Activated naive CD4-positive, alpha-beta T cell treated with anti-CD3 and anti-CD28 coated beads, Interleukin-2, amount 50 U/mL, for 72 hours (primary cell): Measurements from ENCODE around the gene SFXN5. TPM values are rescaled to one million over a fixed set of nuclear protein-coding genes. Genes with fewer than 3 reads are reported as not detected.
A peak's percentile ranks its signal among the peaks of the same experiment; 100 is the strongest.

Experiments used
- ATAC-seq, 2 donors: fragments of 150-1000 bp; cut with Tn5 transposase; 2 replicates each; pipeline ENCODE4 v1.10.0; 2021; ENCODE audit warnings: mild to moderate bottlenecking in 2 of 2, moderate library complexity in 2 of 2
- DNase-seq, 2 donors: peaks; one replicate each; pipeline ENCODE4 v3.0.0; 2021 to 2022; ENCODE audit warnings: low spot score in 2 of 2
- H3K27ac Mint-ChIP-seq, 2 donors: one replicate each; pipeline ENCODE4 v1.8.0; 2022; ENCODE audit warnings: mild to moderate bottlenecking in 2 of 2, mixed read lengths in 2 of 2
- H3K36me3 Mint-ChIP-seq, 2 donors: one replicate each; pipeline ENCODE4 v1.8.0; 2022; ENCODE audit warnings: mixed read lengths in 2 of 2
- H3K9me3 Mint-ChIP-seq, 2 donors: one replicate each; pipeline ENCODE4 v1.8.0; 2022; ENCODE audit warnings: mixed read lengths in 2 of 2
- total RNA-seq, 2 donors: library from RNA; stranded (reverse); gene quantifications; one replicate each; pipeline ENCODE4 v1.2.3, GENCODE V29; 2022

Gene SFXN5
- total RNA-seq, 2 donors from 2014 or later: 5.2 to 16.0 TPM

DNA sequence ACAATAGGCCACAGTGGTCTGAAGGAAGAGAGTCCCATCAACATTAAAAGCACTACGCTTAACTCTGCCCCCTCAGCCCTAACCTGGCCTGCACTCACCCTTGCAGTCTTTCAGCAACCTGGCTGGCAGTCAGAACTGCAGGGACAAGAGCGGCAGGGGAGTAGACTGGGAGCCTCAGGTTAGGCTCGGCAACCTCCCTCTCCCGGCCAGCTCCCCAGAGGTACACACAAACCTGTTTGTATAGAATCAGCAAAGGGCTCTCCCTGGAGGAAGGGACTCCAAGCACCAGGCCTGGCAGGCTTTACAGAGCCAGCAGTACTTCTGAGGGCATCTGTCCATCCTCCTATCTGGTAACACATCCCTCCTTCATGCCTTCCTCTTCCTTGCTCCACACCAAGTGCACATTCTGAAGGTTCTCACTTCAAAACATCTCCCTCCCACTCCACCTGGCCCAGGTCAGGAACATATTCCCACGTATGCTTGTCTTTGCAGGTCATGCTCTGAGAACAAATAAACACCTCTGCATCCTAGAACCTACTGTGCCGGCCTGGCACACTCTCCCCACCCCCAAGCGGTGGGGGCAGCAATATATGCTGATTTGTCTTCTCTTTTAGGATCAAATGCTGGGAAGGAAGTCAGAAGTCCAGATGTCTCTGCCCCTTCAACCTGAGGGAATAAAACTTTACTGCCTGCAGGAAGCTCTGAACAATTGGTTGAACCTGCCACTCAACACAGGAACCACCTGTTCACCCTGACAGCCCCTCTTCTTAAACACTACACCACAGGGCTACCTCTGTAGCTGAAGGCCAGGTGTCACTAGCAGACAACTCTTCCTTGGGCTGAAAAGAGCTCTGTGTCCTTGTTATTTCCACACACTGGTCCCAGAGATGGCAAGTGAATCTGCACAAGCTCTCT is 12.6 kb upstream of the SFXN5 start:
- ATAC-seq (no peak), DNase-seq (no peak)
- Mint-ChIP-seq H3K27ac (peak overlapping the region in 1 of 2 donors; percentile 44), H3K9me3 (no peaks in the 10 kb centered on the region), H3K36me3 (no peaks in the 10 kb centered on the region)

DNA sequence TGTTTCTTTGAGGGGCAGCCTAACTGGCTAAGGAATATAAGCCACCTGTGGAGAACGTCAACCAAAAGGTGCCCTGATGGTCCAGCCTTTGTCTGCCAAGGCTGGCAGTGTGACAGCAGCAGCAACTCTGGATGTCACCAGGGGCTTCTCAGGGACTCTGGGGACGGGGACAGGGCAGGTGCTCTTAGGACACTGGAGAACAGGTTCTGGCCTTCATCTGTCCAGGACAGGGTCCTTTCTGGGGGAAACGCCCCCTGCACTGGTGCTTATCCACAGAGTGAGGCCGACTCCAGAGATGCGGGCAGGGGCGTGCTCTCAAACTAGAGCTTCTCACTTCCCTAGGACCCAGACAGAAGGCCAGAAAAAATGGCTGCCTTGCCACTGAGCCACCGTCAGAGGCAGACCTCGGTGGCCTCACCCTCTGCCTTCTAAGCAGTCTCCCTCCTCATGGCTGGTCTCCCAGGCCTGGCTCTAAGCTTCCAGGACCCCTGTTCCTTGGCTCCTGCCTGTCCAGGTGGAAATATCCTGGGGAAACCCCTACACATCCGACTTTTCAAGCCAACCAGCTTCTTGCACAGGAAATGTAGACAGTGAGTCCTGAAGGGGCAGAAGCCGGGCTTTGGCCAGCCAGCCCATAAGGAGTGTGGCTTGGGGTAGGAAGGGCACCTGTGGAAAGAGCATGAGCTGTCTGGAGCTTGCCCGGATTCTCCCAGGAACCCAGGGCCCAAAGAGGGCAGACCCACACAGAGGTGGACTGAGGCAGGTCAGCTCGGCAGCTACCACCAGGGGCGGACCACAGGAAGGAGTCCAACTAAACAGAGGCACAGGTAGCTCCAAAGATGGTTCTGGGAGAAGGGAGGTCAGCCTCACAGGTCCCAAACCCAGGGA is 11.3 kb upstream of the SFXN5 start:
- Mint-ChIP-seq H3K36me3 (no peaks in the 10 kb centered on the region), H3K9me3 (no peaks in the 10 kb centered on the region), H3K27ac (no peak overlapping the region)
- ATAC-seq (no peak), DNase-seq (no peak)

DNA sequence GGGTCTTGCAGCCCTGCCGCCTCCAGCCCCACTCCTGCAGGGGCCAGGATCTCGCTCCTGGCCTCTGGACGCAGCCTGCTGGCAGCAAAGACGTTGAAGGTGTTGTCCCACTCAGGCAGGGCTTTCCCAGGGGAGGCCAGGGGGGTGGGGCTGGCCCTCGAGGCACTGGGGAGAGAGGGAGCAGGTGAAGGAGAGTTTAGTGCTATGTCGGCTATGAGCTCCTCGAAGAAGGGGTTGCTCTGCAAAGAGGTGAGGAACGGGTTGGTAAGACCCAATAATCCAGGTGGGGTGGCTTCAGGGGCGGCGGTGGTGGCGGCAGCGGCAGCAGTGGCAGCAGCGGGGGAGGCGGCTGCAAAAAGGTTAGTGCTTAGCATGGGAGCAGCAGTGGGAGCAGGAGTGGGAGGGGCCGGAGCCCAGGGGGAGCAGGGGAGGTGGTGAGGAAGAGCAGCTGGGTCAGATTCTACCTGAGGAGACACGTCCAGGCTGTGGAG is 9.7 kb upstream of the SFXN5 start:
- Mint-ChIP-seq H3K9me3 (no peaks in the 10 kb centered on the region), H3K27ac (no peak overlapping the region), H3K36me3 (no peaks in the 10 kb centered on the region)
- ATAC-seq (no peak), DNase-seq (no peak)

DNA sequence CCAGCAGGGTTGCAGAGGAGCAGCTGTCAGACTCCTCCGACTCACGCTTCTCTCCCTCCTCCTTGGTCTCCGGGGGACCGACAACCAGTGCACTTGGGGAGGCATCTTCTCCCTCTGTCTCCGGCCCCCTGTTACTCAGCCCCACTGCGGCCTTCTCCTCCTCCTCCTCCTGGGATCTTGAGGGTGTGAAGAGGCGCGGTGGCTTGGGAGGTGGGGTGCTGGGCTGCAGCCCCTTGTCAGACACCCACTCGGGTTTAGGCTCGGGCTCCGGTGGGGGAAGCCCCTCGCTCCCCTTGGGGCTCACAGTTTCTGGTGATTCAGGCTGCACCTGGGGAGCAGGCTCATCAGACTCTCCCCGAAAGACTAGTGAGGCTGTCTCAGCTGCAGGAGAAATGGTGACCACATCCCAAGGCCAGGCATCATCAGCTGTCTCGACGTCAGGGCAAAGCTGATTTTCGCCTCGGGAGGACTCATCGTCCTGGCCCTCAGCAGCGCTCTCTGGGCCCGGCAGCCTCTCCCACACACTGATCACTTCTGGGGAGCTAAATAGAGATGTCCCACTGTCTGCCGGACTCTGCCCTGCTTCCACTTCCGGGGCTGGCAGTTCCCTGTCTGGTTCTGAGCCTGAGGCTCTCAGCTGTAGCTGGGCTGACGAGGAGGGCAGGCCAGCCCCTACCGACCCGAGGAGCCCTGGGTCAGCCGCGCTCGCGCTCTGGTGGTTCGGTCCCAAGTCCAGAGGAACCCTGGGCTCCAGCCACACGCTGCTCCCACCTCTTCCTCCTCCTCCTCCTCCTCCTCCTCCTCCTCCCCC is 9.0 kb upstream of the SFXN5 start:
- no peaks in the 10 kb centered on the region for H3K36me3 Mint-ChIP-seq
- H3K27ac Mint-ChIP-seq: no peak overlapping the region
- H3K9me3 Mint-ChIP-seq: no peaks in the 10 kb centered on the region
- DNase-seq (no peak), ATAC-seq (no peak)

DNA sequence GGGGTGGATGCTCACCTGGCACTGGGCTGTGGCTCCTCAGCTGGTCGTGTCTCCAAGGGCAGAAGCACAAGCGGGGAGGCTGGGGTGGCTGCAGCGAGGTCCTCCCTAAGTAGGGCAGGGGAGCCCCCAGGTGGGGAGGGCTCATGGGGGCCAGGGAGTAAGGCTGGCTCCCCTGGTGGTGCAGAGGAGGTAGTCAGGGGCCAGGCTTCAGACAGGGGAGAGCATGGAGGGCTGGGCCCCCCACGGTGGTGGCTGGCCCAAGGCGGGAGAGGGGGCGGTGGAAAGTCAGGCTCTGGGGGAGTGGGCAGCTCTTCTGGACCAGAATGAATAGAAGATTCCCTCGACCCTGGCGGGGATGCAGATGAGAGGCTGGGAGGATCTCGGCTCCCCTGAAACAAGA is 8.1 kb upstream of the SFXN5 start:
- DNase-seq: no peak
- ATAC-seq: no peak
- Mint-ChIP-seq H3K9me3 (no peaks in the 10 kb centered on the region), H3K36me3 (no peaks in the 10 kb centered on the region), H3K27ac (peak overlapping the region; percentile 11 to 55)

DNA sequence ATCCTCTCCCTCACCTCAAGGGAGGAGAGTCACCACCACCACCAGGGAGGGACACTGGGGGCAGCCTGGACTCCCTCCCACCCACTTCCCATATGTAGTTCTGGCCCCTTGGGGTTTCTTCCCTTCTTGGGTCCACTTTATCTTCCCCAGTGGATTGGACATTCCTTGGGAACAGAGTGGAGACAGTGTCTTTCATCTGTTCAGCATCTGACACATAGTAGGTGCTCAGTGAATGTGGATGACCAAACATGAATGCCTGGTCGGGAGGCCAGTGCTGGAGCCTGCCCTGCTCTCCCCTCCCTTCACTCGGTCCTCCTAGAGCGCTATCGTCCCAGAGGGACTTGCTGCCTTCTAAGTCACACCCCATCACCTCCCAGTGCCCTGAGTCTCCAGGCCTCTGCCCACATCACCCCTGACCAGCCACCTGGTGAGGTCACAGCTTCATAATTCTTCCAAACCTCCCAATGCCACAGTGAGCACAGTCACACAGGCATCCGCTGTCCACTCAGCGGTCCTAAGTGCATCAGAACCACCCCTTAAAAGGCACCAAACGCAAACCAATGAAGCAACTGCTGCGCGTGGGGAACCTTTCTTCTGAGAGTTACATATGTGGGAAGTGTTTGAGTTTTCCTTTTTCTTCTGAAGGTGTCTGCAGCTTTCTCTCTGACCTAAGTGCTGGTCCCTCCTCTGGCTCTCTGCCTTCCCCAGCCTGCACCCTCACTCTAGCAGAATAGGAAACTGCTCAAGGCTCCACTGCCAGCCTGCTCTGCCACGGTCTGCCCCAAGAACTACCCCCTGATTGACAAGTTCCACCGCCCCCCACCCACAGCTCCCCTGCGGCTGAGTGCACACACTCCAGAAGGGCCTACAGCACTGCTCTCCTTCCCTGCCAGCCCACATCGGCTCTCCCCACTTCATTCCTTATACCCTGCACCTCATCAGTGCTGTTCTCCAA is 7.2 kb upstream of the SFXN5 start:
- Mint-ChIP-seq H3K27ac (peak overlapping the region; percentile 4 to 55), H3K36me3 (no peaks in the 10 kb centered on the region), H3K9me3 (no peaks in the 10 kb centered on the region)
- DNase-seq (no peak), ATAC-seq (no peak)

DNA sequence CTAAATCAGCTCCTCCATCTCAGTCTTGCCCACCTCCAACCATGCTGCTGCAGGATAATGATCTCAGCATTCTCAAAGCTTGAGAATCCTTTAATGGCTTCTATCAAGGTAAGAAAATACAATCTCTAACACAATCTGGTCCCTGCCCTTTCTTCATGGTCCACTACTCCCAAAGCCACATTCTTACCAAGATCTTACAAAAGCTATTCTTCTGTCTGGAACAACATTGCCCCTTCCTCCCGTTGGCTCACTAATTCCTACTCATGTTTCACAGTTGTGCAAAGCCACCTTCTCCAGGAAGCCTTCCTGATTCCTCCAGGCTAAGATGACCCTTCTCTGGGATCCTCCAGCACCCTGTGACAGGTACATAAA is 5.9 kb upstream of the SFXN5 start:
- no peak for DNase-seq
- Mint-ChIP-seq H3K36me3 (no peaks in the 10 kb centered on the region), H3K9me3 (no peaks in the 10 kb centered on the region), H3K27ac (peak overlapping the region in 1 of 2 donors; percentile 5)
- ATAC-seq: no peak

DNA sequence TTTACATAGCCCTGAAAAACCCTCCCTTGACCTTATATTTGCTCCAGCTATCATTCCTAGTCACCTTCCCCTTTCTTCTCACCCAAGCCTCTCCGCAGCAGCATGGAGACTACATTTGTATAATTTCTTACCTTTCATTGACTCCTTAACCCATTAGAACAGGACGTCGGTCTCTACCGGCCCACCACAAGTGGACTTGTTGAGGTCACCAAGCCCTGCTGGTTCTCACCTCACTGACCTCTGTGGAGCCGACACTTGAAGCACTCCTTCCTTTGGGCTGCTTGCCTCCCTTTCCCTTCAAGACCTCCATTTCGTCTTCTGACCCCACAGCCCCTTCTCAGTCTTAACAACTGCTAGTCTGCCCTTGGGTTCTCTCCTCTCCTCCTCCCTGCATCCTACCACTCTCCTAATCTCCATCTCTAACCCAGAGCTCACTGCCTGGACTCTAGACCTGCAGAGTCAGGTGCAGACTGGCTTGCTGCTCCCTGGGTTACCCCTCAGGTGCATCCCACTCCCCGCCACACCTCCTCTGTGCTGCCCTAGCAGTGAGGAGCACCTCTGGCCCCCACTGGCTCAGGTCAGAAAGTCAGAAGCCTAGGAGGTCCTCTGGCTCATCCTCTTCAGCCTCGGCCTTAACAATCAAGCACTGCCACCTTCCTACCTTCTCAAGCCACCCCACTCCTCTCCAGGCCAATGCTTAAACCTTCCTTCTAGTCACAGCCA is 5.3 kb upstream of the SFXN5 start:
- DNase-seq: no peak
- ATAC-seq: no peak
- Mint-ChIP-seq H3K27ac (peak overlapping the region; percentile 3 to 25), H3K9me3 (no peaks in the 10 kb centered on the region), H3K36me3 (peaks cover 0 to 5% of the 10 kb centered on the region in 2 donors)

DNA sequence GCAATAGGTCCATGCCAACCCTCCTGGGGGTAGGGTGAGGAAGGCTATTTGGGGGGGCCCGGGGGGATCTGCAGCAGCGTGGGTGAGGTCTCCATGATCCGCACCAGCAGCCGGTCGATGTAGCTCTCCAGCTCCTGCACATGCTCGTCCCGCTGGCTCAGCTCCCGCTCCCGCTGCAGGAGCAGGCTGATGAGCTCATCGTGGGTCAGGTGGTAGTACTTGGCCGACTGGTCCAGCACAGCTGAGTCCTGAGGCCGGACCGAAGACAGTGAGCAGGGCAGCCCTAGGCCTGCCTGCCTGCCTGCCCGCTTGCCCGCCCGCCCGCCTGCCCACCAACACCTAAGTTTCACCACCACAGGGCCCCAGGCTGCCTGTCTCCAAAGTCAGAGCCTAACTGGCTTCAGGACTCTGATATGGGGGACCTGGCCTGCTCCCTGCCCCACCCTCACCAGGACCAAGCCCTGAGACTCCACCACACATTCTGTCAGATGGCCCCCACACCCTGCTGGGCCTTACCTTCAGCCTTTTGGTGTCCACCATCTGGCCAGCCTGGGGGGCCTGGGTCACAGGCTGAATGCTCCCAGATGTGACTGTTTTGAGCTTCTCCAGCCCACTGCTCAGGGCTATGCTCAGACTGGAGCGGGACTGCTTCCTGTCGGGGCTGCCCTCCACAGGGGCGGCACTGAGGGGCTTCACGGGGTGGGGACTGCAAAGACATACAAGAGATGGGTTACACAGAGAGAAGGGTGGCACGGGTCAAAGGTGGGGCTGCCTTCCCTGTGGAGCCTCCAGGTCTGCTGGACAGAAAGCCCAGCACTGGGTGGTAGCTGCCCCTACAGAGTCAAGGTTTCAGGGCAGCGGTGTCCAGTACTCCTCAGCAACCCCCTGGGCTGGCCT is 4.2 kb upstream of the SFXN5 start:
- ATAC-seq (no peak), DNase-seq (peak in 1 of 2 donors; percentile 53)
- H3K9me3 Mint-ChIP-seq: no peaks in the 10 kb centered on the region
- peak overlapping the region in 1 of 2 donors; percentile 3 for H3K27ac Mint-ChIP-seq
- H3K36me3 Mint-ChIP-seq: peaks cover 0 to 6% of the 10 kb centered on the region in 2 donors

DNA sequence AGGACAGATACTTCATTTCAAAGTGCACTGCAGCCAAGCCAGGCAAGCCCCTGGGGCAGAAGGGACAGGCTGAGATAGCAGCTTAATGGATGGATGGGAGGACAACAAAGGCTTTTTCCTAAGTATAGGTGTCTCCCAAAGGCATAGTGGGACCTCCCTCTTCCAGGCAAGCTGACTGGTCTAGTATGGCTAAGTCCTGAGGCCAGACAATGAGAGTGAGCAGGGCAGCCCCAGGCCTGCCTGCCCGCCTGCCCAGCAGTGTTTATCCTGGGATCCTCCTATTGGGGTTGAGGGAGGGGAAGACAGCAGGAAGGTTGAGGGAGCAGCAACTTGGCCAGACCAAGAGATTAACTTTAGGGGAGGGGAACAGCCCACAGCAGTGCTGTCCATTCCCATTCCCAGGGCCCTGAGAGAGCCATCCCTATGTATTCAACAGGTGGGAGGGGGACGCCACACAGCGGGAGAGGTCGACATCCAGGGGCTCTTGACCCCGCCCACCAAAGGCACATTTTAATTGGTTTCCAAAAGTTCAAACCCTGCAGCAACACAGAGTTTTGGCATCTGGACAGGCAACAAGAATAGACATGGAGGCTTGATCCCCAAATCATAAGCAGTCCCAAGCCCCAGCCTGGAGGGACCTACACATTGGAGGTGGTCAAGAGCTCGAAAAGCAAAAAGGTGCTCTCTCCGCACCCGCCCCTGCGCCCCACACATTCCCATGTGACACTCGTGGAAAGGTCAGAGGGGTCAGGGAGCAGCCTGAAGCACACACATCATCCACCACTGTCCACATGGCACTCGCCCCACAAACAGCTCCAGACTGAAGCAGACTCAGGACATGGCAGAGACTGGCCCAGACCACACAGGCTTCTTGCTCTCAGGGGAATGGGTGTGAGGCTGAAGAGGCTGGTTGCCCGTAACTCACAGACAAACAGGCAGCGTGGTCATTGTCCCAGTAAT is 2.9 kb upstream of the SFXN5 start:
- ATAC-seq (no peak), DNase-seq (peak in 1 of 2 donors; percentile 31)
- Mint-ChIP-seq H3K36me3 (peaks cover 0 to 6% of the 10 kb centered on the region in 2 donors), H3K9me3 (no peaks in the 10 kb centered on the region), H3K27ac (no peak overlapping the region)

DNA sequence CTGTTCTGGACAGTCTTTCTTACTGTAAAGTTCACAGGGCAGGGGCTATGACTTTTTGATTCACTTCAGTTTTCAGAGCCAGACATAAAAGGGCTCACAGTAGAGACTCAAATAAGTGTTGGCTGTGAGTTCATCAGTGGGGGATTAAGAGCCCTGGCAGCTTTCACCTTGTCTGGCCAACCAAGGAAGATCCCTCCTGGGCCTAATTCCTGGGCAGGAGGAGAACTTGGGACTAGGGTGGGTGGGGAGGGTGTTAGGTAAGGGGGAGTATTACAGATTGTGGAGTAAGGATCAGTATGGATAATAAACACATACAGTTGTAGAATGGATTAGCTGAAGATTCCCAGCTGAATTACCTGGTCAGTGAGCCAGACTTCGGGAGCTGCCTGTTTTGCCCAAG is 904 bp upstream of the SFXN5 start:
- H3K9me3 Mint-ChIP-seq: no peaks in the 10 kb centered on the region
- DNase-seq: peak in 1 of 2 donors; percentile 30
- no peak for ATAC-seq
- H3K27ac Mint-ChIP-seq: peak overlapping the region in 1 of 2 donors; percentile 89
- H3K36me3 Mint-ChIP-seq: peaks cover 0 to 6% of the 10 kb centered on the region in 2 donors

DNA sequence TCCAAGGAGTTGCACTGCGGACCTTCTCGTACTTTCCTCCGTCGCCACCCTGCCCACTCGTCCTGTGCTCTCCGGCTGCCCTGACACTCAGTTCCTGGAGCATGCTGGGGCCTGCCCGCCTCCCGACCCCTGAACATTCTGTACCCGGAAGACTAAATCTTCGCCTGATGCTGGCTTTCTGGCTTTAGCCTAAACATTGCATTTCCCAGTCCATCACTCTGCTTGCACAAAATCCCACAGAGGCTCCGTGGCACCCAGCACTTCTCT is 550 bp upstream of the SFXN5 start:
- H3K27ac Mint-ChIP-seq: peak overlapping the region; percentile 18 to 89
- H3K9me3 Mint-ChIP-seq: no peaks in the 10 kb centered on the region
- peak; percentile 15 to 54 for DNase-seq
- ATAC-seq: no peak
- peaks cover 0 to 6% of the 10 kb centered on the region in 2 donors for H3K36me3 Mint-ChIP-seq

DNA sequence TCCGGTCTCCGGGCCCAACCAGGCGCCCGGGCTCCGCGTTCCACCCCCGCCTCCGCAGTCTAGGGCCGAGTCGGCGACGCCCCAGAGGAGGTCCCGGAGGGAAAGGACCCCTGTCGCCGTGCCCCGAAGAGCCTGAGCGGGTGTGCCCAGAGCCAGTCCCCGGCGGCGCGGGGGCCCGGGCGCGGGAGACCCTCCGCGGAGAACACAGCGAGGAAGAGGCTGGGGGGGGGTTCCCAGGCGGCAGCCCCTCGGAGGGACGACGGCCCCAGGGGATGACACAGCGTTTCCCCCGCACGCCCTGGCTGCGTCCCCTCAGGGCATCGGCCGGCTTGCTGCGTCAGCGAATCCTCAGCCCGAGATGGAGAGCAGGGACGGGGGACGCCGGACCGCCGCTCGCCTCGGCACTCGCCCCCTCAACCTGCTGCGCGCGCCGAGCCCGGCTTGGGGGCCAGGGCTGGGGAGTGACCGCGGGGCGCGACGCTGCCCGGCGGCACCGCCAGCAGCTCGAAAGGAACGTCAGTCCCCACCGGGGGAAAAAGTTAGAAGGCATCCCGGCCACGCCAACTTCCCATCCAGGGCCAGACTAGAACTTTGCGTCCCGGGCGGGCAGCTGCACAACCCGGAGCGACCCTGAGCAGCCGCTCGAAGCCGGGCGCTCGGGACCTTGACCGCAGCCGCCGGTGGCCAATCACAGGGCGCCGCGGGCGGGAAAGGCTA is 711 bp downstream of the SFXN5 start:
- Mint-ChIP-seq H3K9me3 (no peaks in the 10 kb centered on the region), H3K27ac (peak overlapping the region in 1 of 2 donors; percentile 89), H3K36me3 (peaks cover 0 to 6% of the 10 kb centered on the region in 2 donors)
- DNase-seq (peak; percentile 48 to 74), ATAC-seq (peak; percentile 27 to 29)
